Calu3 (cell line): Measurements from ENCODE around the gene HS6ST3. TPM values are rescaled to one million over a fixed set of nuclear protein-coding genes. Genes with fewer than 3 reads are reported as not detected.

Experiments used
- BruUV-seq: library from RNA; stranded (reverse); fragments of 400-500 nt; replicated peaks from 2 replicates; lab custom pipeline; 2021; lab: Mats Ljungman, UMichigan
- CTCF ChIA-PET: fragments of 300-600 bp; sonication (Branson Sonifier 250); formaldehyde crosslinking; loops from one replicate; lab custom pipeline; 2022; ENCODE audit warnings: antibody characterized with exemption; lab: Charles Lee
- DNase-seq: peaks from one replicate; pipeline ENCODE4 v3.0.0; 2022
- H3K27ac Mint-ChIP-seq: one replicate; pipeline ENCODE4 v1.8.0; 2022; ENCODE audit warnings: mixed read lengths; ENCODE audit not compliant: unreplicated experiment
- H3K27me3 Mint-ChIP-seq: one replicate; pipeline ENCODE4 v1.8.0; 2022; ENCODE audit warnings: mixed read lengths; ENCODE audit not compliant: unreplicated experiment
- H3K36me3 Mint-ChIP-seq: one replicate; pipeline ENCODE4 v1.8.0; 2022; ENCODE audit warnings: mild to moderate bottlenecking, moderate library complexity, mixed read lengths; ENCODE audit not compliant: insufficient read depth, unreplicated experiment
- H3K4me1 Mint-ChIP-seq: one replicate; pipeline ENCODE4 v1.8.0; 2022; ENCODE audit warnings: mild to moderate bottlenecking, low read depth, mixed read lengths; ENCODE audit not compliant: unreplicated experiment
- H3K4me3 Mint-ChIP-seq: one replicate; pipeline ENCODE4 v1.8.0; 2022; ENCODE audit warnings: mild to moderate bottlenecking, low read depth, moderate library complexity, mixed read lengths; ENCODE audit not compliant: unreplicated experiment
- H3K9me3 Mint-ChIP-seq: one replicate; pipeline ENCODE4 v1.8.0; 2022; ENCODE audit warnings: low read depth, mixed read lengths; ENCODE audit not compliant: unreplicated experiment
- intact Hi-C: fragments of 100-400 bp; cut with micrococcal nuclease; formaldehyde crosslinking; loops from one replicate; pipeline ENCODE4 v1.10.0; 2022; ENCODE audit not compliant: unreplicated experiment
- total RNA-seq: library from RNA; stranded (reverse); gene quantifications from 2 replicates; pipeline ENCODE4 v1.2.3, GENCODE V29; 2022
- TF ChIP-seq, protein P1 (sequence below): fragments of 200-600 bp; IDR thresholded peaks from one replicate; pipeline ENCODE4 v1.8.0; 2022; ENCODE audit warnings: antibody characterized with exemption; ENCODE audit not compliant: unreplicated experiment

HS6ST3 gene
- total RNA-seq, 1 experiment from 2014 or later, result not detected

DNA sequence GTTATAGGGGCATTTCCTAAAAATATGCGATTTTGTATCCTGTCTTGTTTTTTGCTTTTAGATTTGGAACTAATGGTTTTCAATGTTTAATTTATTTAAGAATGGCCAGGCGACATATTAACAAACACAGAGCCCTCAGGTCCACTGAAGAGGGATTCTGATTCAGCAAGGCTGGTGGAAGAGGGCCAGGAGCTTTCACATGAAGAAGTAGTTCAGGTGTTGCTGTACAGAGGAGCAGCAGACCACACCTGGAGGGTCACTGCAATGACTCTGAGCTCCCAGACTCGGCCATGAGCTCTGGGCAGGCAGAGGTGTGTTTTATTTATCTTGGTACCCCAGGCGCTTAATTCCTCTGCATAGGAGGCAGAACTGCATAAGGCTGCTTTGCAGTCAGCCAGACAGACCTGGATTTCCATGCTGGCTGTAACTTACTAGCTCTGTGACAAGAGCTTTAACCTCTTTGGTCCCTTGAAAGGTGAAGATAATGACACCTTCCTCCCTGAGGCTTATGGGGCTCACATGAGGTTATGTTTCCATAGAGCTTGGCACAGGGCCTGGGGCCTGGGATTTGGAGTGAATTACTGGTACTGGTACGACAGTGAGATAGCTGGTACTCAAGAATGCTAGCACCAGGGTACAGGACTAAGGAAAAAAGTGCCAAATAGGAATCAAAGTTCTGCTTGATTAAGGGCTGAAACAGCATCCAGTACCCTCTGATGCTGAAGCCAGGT, 719.6 kb downstream of the HS6ST3 start:
- no peak overlapping the region for H3K27ac Mint-ChIP-seq
- CTCF ChIA-PET, result no interaction called here
- no peaks in the 10 kb centered on the region for H3K4me1 Mint-ChIP-seq
- intact Hi-C loops, result loop anchor here (10.0 kb wide), 1 partner anchor 665 kb away; no protein-coding TSS in a partner anchor
- no peaks in the 10 kb centered on the region for H3K36me3 Mint-ChIP-seq
- no peak overlapping the region for H3K4me3 Mint-ChIP-seq
- H3K27me3 Mint-ChIP-seq, result no peaks in the 10 kb centered on the region
- TF ChIP-seq, protein P1, sequence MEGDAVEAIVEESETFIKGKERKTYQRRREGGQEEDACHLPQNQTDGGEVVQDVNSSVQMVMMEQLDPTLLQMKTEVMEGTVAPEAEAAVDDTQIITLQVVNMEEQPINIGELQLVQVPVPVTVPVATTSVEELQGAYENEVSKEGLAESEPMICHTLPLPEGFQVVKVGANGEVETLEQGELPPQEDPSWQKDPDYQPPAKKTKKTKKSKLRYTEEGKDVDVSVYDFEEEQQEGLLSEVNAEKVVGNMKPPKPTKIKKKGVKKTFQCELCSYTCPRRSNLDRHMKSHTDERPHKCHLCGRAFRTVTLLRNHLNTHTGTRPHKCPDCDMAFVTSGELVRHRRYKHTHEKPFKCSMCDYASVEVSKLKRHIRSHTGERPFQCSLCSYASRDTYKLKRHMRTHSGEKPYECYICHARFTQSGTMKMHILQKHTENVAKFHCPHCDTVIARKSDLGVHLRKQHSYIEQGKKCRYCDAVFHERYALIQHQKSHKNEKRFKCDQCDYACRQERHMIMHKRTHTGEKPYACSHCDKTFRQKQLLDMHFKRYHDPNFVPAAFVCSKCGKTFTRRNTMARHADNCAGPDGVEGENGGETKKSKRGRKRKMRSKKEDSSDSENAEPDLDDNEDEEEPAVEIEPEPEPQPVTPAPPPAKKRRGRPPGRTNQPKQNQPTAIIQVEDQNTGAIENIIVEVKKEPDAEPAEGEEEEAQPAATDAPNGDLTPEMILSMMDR, result no peak
- no TSS peak for BruUV-seq
- no peaks in the 10 kb centered on the region for H3K9me3 Mint-ChIP-seq
- DNase-seq, result no peak

DNA sequence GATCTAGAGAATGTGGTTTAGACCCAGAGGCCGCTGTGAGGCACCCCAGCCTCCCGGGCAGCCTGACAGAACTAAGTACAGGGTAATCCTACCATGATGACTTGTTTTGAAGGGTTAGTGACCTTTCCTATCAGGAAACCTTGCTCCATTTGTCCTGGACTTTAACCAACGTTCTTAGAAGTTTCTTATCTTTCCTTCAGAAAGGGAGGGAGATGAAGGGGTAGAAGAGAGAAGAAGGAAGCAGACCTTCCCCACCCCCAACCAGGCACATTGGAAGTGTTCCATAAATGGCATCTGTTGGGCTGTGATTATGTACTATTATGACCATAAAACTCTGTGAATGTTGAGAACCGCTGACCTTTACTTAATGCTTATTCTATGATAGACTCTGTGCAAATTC, 720.2 kb downstream of the HS6ST3 start:
- Mint-ChIP-seq H3K4me1 (no peaks in the 10 kb centered on the region), H3K4me3 (no peak overlapping the region), H3K27me3 (no peaks in the 10 kb centered on the region), H3K36me3 (no peaks in the 10 kb centered on the region), H3K27ac (no peak overlapping the region), H3K9me3 (no peaks in the 10 kb centered on the region)
- DNase-seq, result no peak
- CTCF ChIA-PET, result no interaction called here
- intact Hi-C loops, result loop anchor here (10.0 kb wide), 1 partner anchor 665 kb away; no protein-coding TSS in a partner anchor
- TF ChIP-seq, protein P1, result no peak
- BruUV-seq, result no TSS peak

DNA sequence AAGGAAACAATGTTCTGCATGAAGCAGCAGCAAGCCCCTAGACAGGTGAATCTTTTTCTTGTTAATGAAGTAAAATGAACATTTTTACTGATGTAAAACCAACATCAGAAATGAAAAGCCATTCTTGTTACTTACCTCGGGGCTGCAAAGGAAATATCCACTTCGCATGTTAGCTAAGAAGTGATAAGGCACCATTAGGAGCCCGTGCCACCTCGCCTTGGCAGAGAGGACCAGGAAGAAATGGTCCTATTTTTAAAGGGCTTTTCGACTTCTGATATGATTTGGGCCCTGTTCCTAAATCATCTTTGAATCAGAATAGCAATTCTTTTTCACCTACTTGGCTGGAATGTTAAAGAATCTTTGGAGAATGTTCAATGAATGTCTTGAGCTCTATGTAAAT, 721.1 kb downstream of the HS6ST3 start:
- CTCF ChIA-PET, result no interaction called here
- Mint-ChIP-seq H3K4me1 (no peaks in the 10 kb centered on the region), H3K27me3 (no peaks in the 10 kb centered on the region), H3K27ac (no peak overlapping the region), H3K9me3 (no peaks in the 10 kb centered on the region), H3K4me3 (no peak overlapping the region), H3K36me3 (no peaks in the 10 kb centered on the region)
- no peak for DNase-seq
- TF ChIP-seq, protein P1, result no peak
- intact Hi-C loops, result loop anchor here (10.0 kb wide), 1 partner anchor 666 kb away; no protein-coding TSS in a partner anchor
- no TSS peak for BruUV-seq

DNA sequence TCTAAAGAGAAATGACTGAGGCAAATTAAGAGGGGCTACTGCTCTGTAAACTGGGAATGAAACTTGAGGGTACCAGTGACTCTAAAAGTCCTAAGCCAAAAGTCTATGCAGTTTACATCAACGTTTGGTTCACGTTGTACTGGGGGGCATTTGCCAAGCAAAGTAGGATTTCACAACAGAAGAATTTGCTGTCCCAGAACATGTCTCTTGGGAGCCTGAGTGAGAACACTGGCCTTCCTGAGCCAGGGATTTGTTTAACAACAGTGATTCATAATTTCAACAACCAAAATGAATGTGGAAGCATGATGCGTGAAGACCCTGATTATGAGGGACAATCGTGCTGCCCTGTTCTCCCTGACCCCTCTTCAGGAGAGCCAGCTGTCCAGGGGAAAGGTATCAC, 726.4 kb downstream of the HS6ST3 start:
- H3K36me3 Mint-ChIP-seq, result no peaks in the 10 kb centered on the region
- H3K27me3 Mint-ChIP-seq, result no peaks in the 10 kb centered on the region
- CTCF ChIA-PET, result no interaction called here
- no peak for DNase-seq
- H3K27ac Mint-ChIP-seq, result no peak overlapping the region
- TF ChIP-seq, protein P1, result no peak
- no peaks in the 10 kb centered on the region for H3K9me3 Mint-ChIP-seq
- no peaks in the 10 kb centered on the region for H3K4me1 Mint-ChIP-seq
- H3K4me3 Mint-ChIP-seq, result no peak overlapping the region
- intact Hi-C loops, result loop anchor here (2.0 to 10.0 kb wide), 2 partner anchors 671 to 795 kb away; no protein-coding TSS in a partner anchor
- BruUV-seq, result no TSS peak
